OCI-M2 (cell line): Measurements from ENCODE around the gene PLXND1.
"Not testable (repeated sequence)": the region's sequence is repeated elsewhere in the genome, so short reads cannot be mapped to it uniquely, and the experiment has no call there.

Experiments used
- DNase-seq: peaks from one replicate; lab custom pipeline; 2025; ENCODE audit not compliant: unreplicated experiment; lab: John Stamatoyannopoulos, UW

PLXND1 gene, protein sequence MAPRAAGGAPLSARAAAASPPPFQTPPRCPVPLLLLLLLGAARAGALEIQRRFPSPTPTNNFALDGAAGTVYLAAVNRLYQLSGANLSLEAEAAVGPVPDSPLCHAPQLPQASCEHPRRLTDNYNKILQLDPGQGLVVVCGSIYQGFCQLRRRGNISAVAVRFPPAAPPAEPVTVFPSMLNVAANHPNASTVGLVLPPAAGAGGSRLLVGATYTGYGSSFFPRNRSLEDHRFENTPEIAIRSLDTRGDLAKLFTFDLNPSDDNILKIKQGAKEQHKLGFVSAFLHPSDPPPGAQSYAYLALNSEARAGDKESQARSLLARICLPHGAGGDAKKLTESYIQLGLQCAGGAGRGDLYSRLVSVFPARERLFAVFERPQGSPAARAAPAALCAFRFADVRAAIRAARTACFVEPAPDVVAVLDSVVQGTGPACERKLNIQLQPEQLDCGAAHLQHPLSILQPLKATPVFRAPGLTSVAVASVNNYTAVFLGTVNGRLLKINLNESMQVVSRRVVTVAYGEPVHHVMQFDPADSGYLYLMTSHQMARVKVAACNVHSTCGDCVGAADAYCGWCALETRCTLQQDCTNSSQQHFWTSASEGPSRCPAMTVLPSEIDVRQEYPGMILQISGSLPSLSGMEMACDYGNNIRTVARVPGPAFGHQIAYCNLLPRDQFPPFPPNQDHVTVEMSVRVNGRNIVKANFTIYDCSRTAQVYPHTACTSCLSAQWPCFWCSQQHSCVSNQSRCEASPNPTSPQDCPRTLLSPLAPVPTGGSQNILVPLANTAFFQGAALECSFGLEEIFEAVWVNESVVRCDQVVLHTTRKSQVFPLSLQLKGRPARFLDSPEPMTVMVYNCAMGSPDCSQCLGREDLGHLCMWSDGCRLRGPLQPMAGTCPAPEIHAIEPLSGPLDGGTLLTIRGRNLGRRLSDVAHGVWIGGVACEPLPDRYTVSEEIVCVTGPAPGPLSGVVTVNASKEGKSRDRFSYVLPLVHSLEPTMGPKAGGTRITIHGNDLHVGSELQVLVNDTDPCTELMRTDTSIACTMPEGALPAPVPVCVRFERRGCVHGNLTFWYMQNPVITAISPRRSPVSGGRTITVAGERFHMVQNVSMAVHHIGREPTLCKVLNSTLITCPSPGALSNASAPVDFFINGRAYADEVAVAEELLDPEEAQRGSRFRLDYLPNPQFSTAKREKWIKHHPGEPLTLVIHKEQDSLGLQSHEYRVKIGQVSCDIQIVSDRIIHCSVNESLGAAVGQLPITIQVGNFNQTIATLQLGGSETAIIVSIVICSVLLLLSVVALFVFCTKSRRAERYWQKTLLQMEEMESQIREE (N-terminal part only)

GRCh38 chr3:129606636-129607390 is at the start of gene PLXND1:
TSS of gene PLXND1 (minus strand) at chr3:129606676. CDS start at chr3:129606639, 37 bp downstream.
- no peak for DNase-seq

DNA sequence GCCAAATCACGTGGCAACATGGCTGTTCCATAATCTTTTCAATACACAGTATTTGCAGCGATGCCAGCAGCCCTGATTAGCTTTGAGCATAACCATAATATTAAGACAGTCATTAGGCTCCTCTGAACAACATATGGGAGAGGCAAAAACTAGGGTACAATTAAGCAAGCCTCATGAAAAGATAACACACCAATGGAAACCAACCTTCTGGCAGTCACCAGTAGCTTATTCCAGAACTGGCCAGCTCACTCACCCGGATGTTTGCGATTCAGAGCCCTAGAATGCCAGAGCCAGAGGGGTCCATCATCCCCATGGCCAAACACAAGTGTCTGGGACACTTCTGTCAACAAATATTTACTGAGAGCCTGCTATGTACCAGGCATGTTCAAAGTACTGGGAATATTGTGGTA is 48.8 kb upstream of the PLXND1 start:
- no peak for DNase-seq

DNA sequence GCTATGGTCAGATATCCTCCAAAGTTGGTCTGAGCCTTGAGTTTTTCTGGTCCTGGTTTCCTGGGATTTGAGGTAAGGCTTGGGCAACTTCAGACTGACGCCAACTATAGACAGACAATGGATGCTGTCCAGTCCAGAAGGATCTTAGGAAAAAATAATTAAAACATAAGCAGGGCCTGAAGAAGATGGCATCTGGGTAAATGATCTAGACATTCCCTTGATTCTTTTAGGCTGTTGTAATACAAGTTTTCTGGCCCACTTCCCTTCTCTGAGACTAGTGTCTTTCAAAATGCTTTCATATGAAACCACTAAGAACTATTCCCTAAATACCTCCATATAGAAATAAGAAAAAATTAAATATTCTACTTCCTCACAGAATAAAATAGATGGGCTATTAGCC is 47.7 kb upstream of the PLXND1 start:
- DNase-seq, result no peak

GRCh38 chr3:129653019-129653418 is 46.5 kb upstream of the PLXND1 start:
- DNase-seq, result no peak

DNA sequence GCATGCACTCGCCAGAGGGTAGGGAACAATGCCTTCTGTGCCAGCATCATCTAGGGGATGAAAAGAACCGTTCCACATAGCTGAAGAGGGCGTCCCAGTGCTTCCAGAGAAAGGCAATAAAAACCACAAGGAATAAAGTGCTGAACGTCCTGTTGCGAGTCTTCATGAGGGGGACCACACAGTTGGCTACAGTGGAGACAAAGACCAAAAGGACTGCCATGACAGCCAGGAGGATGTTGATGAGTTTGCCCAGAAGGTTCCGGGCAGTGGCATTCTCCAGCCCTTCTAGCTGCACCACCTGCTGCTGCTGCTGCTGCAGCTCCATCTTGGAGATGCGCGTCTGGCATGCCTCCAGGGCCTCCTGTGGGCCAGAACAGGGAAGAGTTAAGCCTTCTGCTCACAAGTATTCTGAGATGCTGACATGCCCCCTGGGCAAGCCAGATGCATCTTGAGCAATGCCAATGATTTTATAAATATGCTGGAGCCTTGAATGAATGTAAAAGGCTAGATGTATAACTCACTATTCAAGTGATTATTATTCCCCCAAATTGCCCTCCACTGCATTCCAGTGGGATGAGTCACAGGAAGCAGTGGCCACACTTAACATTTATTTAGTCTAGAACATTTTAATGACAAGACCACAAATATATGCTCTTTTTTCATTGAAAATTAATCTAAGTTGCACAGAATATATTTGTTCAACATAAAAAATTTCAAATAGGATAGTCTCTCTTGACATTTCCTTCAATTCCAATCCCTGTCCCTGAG is 45.1 kb upstream of the PLXND1 start:
- DNase-seq, result no peak

DNA sequence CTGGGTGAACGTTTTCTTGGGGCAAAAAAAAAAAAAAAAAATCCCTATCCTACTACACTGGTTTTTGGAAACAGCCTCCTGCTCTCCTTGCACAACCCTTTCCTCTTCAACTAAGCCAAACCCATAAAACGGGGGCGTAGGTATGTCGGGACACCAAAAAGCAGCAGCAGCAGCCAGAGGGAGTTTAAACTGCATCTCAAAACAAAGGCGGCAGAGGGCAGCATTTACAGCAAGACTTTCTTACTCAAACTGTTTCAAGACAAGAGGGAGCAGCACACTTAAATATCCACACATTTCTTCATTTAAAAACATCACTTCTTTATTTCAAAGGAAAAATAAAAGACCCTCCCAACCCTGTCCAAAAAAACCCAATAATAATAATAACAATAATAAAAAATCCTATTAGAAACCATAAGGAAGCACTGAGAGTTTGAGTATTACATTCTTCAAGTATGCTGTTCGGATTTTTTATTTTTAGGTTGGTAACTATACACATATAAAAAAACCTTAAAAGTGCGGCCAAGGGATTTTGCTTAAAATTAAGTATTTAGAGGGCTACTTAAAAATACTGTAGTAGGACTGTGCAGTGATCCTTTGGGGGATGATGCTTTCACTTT is 43.9 kb upstream of the PLXND1 start:
- DNase-seq, result no peak

DNA sequence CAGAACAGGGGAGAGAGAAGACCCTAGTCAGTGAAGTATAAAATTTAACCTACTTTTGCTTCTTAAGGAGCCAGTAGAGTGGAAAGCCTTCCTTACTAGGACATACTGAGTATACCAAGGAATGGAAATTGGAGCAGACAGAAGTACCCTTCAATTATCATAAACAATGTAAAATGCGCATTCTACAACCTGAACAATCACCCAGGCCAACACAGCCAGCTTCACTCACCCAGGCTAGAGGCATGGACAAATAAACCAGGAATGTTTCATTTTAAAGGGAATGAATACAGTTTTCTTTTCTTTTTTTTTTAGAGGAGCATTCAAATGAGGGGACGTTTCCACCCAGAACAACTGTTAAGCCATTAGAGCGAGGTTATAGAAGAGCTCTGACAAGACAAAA is 41.9 kb upstream of the PLXND1 start:
- no peak for DNase-seq

- no peak for DNase-seq
Measured at GRCh38 chr3:129645286-129645685, 38.8 kb upstream of the PLXND1 start.

- DNase-seq, result no peak
Measured at GRCh38 chr3:129644836-129645235, 38.4 kb upstream of the PLXND1 start.

DNA sequence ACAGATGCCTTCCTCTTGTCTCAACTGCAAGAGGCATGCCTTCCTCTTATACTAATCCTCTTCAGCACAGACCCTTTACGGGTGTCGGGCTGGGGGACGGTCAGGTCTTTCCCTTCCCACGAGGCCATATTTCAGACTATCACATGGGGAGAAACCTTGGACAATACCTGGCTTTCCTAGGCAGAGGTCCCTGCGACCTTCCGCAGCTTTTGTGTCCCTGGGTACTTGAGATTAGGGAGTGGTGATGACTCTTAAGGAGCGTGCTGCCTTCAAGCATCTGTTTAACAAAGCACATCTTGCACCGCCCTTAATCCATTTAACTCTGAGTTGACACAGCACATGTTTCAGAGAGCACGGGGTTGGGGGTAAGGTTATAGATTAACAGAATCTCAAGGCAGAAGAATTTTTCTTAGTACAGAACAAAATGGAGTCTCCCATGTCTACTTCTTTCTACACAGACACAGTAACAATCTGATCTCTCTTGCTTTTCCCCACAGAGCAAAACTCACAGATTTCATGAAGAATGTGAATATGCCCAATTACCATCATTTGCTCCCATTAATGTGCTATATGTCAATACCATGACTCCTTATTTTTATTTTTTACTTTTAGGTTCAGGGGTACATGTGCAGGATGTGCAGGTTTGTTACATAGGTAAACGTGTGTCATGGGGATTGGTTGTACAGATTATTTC is 35.2 kb upstream of the PLXND1 start:
- not testable (repeated sequence) for DNase-seq

DNA sequence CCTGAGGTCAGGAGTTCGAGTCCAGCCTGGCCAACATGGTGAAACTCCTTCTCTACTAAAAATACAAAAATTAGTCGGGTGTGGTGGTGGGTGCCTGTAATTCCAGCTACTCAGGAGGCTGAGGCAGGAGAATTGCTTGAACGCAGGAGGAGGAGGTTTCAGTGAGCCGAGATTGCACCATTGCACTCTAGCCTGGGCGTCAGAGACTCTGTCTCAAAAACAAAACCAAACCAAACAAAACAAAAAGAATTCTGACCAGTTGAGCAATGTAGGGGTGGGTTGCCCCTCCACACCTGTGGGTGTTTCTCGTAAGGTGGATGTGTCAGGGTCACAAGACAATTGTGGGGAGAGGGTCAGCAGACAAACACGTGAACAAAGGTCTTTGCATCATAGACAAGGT is 34.5 kb upstream of the PLXND1 start:
- DNase-seq, result not testable (repeated sequence)

DNA sequence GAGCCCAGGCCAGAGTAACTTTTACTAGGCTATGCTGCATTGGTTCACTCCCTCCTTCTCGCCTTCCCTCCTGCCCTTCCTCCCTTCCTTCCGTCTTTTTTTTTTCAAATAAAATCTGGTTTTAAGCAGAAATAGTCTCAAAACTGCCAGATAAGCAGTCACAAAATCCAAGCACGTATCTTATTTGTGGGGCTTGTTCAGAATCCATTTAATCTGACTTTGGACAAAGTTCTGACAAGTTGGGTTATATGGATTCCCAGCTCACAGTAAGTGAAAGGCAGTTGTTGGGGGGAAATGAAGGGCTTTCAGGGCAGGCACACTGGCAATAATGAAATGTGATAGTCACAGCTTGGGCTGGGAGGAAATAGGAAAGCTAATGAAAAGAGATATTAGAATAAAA is 32.0 kb upstream of the PLXND1 start:
- no peak for DNase-seq

GRCh38 chr3:129636082-129636481 is 29.6 kb upstream of the PLXND1 start:
- DNase-seq, result no peak

DNA sequence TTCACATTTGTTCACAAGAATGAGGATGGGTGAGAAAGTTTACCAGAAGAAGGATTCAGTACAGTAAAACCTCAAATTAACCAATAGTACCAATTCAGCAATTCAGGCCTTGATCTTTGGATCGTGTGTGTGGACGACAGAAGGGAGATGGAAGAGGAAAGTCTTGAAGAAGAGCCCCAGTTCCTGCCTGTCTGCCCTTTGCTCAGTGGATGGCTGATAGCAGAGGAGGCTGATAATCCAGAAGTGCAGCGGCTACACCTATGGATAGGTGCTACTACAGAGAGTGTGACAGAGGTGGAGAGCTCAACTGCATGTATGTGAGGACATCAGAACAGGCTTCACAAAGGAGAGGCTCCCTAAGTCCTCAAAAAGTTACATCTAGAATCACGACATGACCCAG is 29.2 kb upstream of the PLXND1 start:
- no peak for DNase-seq

GRCh38 chr3:129633751-129634481 is 27.4 kb upstream of the PLXND1 start:
- no peak for DNase-seq

DNA sequence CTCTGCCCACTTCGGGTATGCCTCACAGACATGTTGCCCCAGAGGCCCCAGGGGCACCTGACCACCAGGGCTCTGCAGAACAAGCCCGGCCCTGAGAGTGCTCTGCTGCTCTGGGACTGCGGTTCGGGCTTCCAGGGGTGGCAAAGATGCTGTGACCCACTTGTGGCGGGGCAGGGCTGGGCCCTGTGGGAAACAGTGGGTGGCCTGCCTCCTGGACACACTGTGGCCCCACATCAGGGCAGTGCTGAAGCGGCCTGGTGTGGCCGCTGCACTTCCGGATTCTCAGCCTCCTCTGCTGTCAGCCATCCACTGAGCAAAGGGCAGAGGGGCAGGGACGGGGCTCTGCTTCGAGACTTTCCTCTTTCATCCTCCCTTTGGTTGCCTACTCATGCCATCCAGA is 26.5 kb upstream of the PLXND1 start:
- DNase-seq, result no peak

DNA sequence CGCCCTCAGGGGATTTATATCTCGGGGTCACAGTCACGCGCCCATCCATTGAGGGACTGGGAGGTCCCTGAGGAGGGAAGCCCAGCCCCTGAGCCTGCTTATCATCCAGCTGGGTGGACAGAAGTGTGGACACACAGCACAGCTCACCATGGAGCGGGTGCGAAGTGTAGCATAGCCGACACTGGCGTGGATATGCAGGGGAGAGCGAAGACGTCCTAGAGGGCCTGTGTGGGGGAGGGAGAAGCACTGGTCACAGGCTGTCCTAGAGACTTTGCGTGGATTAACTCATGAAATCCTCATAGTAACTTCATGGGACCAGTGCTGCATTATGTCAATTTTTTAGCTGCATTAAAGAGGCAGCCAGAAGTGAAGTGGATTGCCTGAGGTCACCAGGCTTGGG is 26.1 kb upstream of the PLXND1 start:
- DNase-seq, result no peak

- DNase-seq, result no peak
Measured at GRCh38 chr3:129632056-129632455, 25.6 kb upstream of the PLXND1 start.
